ENCODE results near the gene SH3BGR.

Gene SH3BGR

GRCh38 chr21:39480271-39480670 is 28.5 kb downstream of the SH3BGR start:
- no peaks in the 10 kb centered on the region for H3K27me3 ChIP-seq (ENCODE audit: control insufficient read depth, insufficient read depth, low read length, poor library complexity, severe bottlenecking)
- no peaks in the 10 kb centered on the region for H3K36me3 ChIP-seq (ENCODE audit: control insufficient read depth, insufficient read depth, low read length)
- H3K4me3 ChIP-seq (ENCODE audit: insufficient read depth, low read depth, low read length) = no peak overlapping the region
- H3K9me3 ChIP-seq (ENCODE audit: control insufficient read depth, low read length) = no peaks in the 10 kb centered on the region
- no peak overlapping the region for H3K27ac ChIP-seq (ENCODE audit: insufficient read depth, low read depth, low read length, poor library complexity, severe bottlenecking)
- H3K4me1 ChIP-seq (ENCODE audit: control insufficient read depth, insufficient read depth, low read length) = peaks cover 12% of the 10 kb centered on the region
- WGBS, 2 experiments = 59 to 74% methylated on average over 4 of the region's 4 CpGs

- no peak overlapping the region for H3K27ac ChIP-seq (ENCODE audit: insufficient read depth, low read depth, low read length, poor library complexity, severe bottlenecking)
- no peaks in the 10 kb centered on the region for H3K27me3 ChIP-seq (ENCODE audit: control insufficient read depth, insufficient read depth, low read length, poor library complexity, severe bottlenecking)
- no peak overlapping the region for H3K4me3 ChIP-seq (ENCODE audit: insufficient read depth, low read depth, low read length)
- 91 to 92% methylated on average over 3 of the region's 3 CpGs for WGBS, 2 experiments
- no peaks in the 10 kb centered on the region for H3K36me3 ChIP-seq (ENCODE audit: control insufficient read depth, insufficient read depth, low read length)
- H3K9me3 ChIP-seq (ENCODE audit: control insufficient read depth, low read length) = no peaks in the 10 kb centered on the region
- peaks cover 12% of the 10 kb centered on the region for H3K4me1 ChIP-seq (ENCODE audit: control insufficient read depth, insufficient read depth, low read length)
These were observed 30.1 kb downstream of the SH3BGR start for GRCh38 chr21:39481886-39482285.

GRCh38 chr21:39483917-39484316 is 32.1 kb downstream of the SH3BGR start:
- Histone ChIP-seq H3K27ac (ENCODE audit: insufficient read depth, low read depth, low read length, poor library complexity, severe bottlenecking) (no peak overlapping the region), H3K4me3 (ENCODE audit: insufficient read depth, low read depth, low read length) (no peak overlapping the region)
- WGBS, 2 experiments = 96 to 100% methylated on average over 1 of the region's 1 CpG

GRCh38 chr21:39484711-39485276 is 33.0 kb downstream of the SH3BGR start:
- no peaks in the 10 kb centered on the region for H3K36me3 ChIP-seq (ENCODE audit: control insufficient read depth, insufficient read depth, low read length)
- 94 to 95% methylated on average over 6 of the region's 6 CpGs for WGBS, 2 experiments
- no peaks in the 10 kb centered on the region for H3K9me3 ChIP-seq (ENCODE audit: control insufficient read depth, low read length)
- H3K4me3 ChIP-seq (ENCODE audit: insufficient read depth, low read depth, low read length) = no peak overlapping the region
- no peaks in the 10 kb centered on the region for H3K27me3 ChIP-seq (ENCODE audit: control insufficient read depth, insufficient read depth, low read length, poor library complexity, severe bottlenecking)
- H3K4me1 ChIP-seq (ENCODE audit: control insufficient read depth, insufficient read depth, low read length) = peaks cover 10% of the 10 kb centered on the region
- no peak overlapping the region for H3K27ac ChIP-seq (ENCODE audit: insufficient read depth, low read depth, low read length, poor library complexity, severe bottlenecking)

More at GRCh38 chr21:39483917-39484316, 32.1 kb downstream of the SH3BGR start:
- Histone ChIP-seq H3K4me1 (ENCODE audit: control insufficient read depth, insufficient read depth, low read length) (peaks cover 12% of the 10 kb centered on the region), H3K27me3 (ENCODE audit: control insufficient read depth, insufficient read depth, low read length, poor library complexity, severe bottlenecking) (no peaks in the 10 kb centered on the region), H3K36me3 (ENCODE audit: control insufficient read depth, insufficient read depth, low read length) (no peaks in the 10 kb centered on the region), H3K9me3 (ENCODE audit: control insufficient read depth, low read length) (no peaks in the 10 kb centered on the region)

- Histone ChIP-seq H3K27me3 (ENCODE audit: control insufficient read depth, insufficient read depth, low read length, poor library complexity, severe bottlenecking) (no peaks in the 10 kb centered on the region), H3K36me3 (ENCODE audit: control insufficient read depth, insufficient read depth, low read length) (no peaks in the 10 kb centered on the region), H3K9me3 (ENCODE audit: control insufficient read depth, low read length) (no peaks in the 10 kb centered on the region), H3K27ac (ENCODE audit: insufficient read depth, low read depth, low read length, poor library complexity, severe bottlenecking) (no peak overlapping the region), H3K4me3 (ENCODE audit: insufficient read depth, low read depth, low read length) (no peak overlapping the region), H3K4me1 (ENCODE audit: control insufficient read depth, insufficient read depth, low read length) (no peaks in the 10 kb centered on the region)
- 97% methylated on average over 1 of the region's 1 CpG for WGBS, 2 experiments
These were observed 37.7 kb downstream of the SH3BGR start for GRCh38 chr21:39489380-39489924.

GRCh38 chr21:39499156-39499555 is 47.4 kb downstream of the SH3BGR start:
- Histone ChIP-seq H3K4me3 (ENCODE audit: insufficient read depth, low read depth, low read length) (no peak overlapping the region), H3K27ac (ENCODE audit: insufficient read depth, low read depth, low read length, poor library complexity, severe bottlenecking) (no peak overlapping the region)
- WGBS, 2 experiments = 94 to 98% methylated on average over 1 of the region's 1 CpG

GRCh38 chr21:39502631-39503030 is 50.9 kb downstream of the SH3BGR start:
- no peaks in the 10 kb centered on the region for H3K27me3 ChIP-seq (ENCODE audit: control insufficient read depth, insufficient read depth, low read length, poor library complexity, severe bottlenecking)
- H3K27ac ChIP-seq (ENCODE audit: insufficient read depth, low read depth, low read length, poor library complexity, severe bottlenecking) = no peak overlapping the region
- H3K4me1 ChIP-seq (ENCODE audit: control insufficient read depth, insufficient read depth, low read length) = no peaks in the 10 kb centered on the region
- WGBS, 2 experiments = 90 to 91% methylated on average over 6 to 7 of the region's 7 CpGs
- H3K36me3 ChIP-seq (ENCODE audit: control insufficient read depth, insufficient read depth, low read length) = no peaks in the 10 kb centered on the region
- no peak overlapping the region for H3K4me3 ChIP-seq (ENCODE audit: insufficient read depth, low read depth, low read length)
- H3K9me3 ChIP-seq (ENCODE audit: control insufficient read depth, low read length) = no peaks in the 10 kb centered on the region

More at GRCh38 chr21:39499156-39499555, 47.4 kb downstream of the SH3BGR start:
- no peaks in the 10 kb centered on the region for H3K36me3 ChIP-seq (ENCODE audit: control insufficient read depth, insufficient read depth, low read length)
- H3K4me1 ChIP-seq (ENCODE audit: control insufficient read depth, insufficient read depth, low read length) = no peaks in the 10 kb centered on the region
- no peaks in the 10 kb centered on the region for H3K9me3 ChIP-seq (ENCODE audit: control insufficient read depth, low read length)
- H3K27me3 ChIP-seq (ENCODE audit: control insufficient read depth, insufficient read depth, low read length, poor library complexity, severe bottlenecking) = no peaks in the 10 kb centered on the region

GRCh38 chr21:39503123-39503762 is 51.5 kb downstream of the SH3BGR start:
- H3K27me3 ChIP-seq (ENCODE audit: control insufficient read depth, insufficient read depth, low read length, poor library complexity, severe bottlenecking) = no peaks in the 10 kb centered on the region
- H3K36me3 ChIP-seq (ENCODE audit: control insufficient read depth, insufficient read depth, low read length) = no peaks in the 10 kb centered on the region
- H3K9me3 ChIP-seq (ENCODE audit: control insufficient read depth, low read length) = no peaks in the 10 kb centered on the region
- no peak overlapping the region for H3K4me3 ChIP-seq (ENCODE audit: insufficient read depth, low read depth, low read length)
- WGBS, 2 experiments = 75 to 94% methylated on average over 1 of the region's 1 CpG
- H3K27ac ChIP-seq (ENCODE audit: insufficient read depth, low read depth, low read length, poor library complexity, severe bottlenecking) = no peak overlapping the region
- H3K4me1 ChIP-seq (ENCODE audit: control insufficient read depth, insufficient read depth, low read length) = no peaks in the 10 kb centered on the region

- Histone ChIP-seq H3K27ac (ENCODE audit: insufficient read depth, low read depth, low read length, poor library complexity, severe bottlenecking) (no peak overlapping the region), H3K4me1 (ENCODE audit: control insufficient read depth, insufficient read depth, low read length) (no peaks in the 10 kb centered on the region)
- 88 to 89% methylated on average over 6 of the region's 6 CpGs for WGBS, 2 experiments
These were observed 52.5 kb downstream of the SH3BGR start for GRCh38 chr21:39504230-39504629.

GRCh38 chr21:39510240-39510639 is 58.5 kb downstream of the SH3BGR start:
- Histone ChIP-seq H3K27ac (ENCODE audit: insufficient read depth, low read depth, low read length, poor library complexity, severe bottlenecking) (no peak overlapping the region), H3K4me3 (ENCODE audit: insufficient read depth, low read depth, low read length) (no peak overlapping the region), H3K27me3 (ENCODE audit: control insufficient read depth, insufficient read depth, low read length, poor library complexity, severe bottlenecking) (no peaks in the 10 kb centered on the region), H3K4me1 (ENCODE audit: control insufficient read depth, insufficient read depth, low read length) (no peaks in the 10 kb centered on the region), H3K9me3 (ENCODE audit: control insufficient read depth, low read length) (no peaks in the 10 kb centered on the region), H3K36me3 (ENCODE audit: control insufficient read depth, insufficient read depth, low read length) (no peaks in the 10 kb centered on the region)
- 92 to 100% methylated on average over 1 of the region's 1 CpG for WGBS, 2 experiments

More at GRCh38 chr21:39504230-39504629, 52.5 kb downstream of the SH3BGR start:
- H3K9me3 ChIP-seq (ENCODE audit: control insufficient read depth, low read length) = no peaks in the 10 kb centered on the region
- H3K27me3 ChIP-seq (ENCODE audit: control insufficient read depth, insufficient read depth, low read length, poor library complexity, severe bottlenecking) = no peaks in the 10 kb centered on the region
- H3K36me3 ChIP-seq (ENCODE audit: control insufficient read depth, insufficient read depth, low read length) = no peaks in the 10 kb centered on the region
- H3K4me3 ChIP-seq (ENCODE audit: insufficient read depth, low read depth, low read length) = no peak overlapping the region

Data from ectodermal cell (in vitro differentiated cells).